ENCODE data around the gene CFAP43.

The CFAP43 gene

DNA sequence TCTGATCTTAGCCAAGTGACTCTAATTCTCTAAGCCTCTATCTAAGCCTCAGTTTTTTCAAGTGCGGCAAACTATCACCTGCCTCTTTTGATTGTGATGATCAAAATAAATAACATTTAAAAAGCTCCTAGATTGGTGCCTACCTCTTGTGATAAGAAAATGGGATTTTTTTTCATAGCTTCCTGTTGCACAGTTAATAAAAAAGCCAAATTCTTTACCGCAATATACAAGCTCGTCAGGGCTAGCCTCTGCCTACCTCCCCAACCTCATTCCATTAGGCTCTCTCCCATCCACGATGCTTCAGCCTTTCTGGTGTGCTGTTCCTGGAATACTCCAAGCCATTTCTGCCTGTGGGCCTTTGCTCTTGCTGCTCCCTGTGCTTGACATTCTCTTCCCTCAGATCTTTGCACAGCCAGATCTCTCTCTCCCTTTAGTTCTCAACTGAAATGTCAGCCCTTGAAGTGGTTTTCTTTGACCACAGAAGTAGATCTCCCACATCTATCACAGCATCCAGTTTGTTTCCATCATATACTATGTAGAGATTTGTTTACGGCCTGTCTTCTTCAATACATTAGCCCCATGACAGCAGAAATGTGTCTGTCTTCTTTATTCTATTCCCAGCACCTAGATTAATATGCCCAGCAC, 61.4 kb downstream of the CFAP43 start:
- H3K9ac ChIP-seq (ENCODE audit: low read length), result no peak overlapping the region
- no peaks in the 10 kb centered on the region for H3K4me1 ChIP-seq (ENCODE audit: low read length)
- no peaks in the 10 kb centered on the region for H4K20me1 ChIP-seq (ENCODE audit: insufficient read depth, low read length)
- H3F3A ChIP-seq (ENCODE audit: insufficient read depth, low read length), result no peaks in the 10 kb centered on the region
- no peak overlapping the region for H2AFZ ChIP-seq (ENCODE audit: low read length)
- no peak for TF ChIP-seq EZH2 (optimal IDR thresholded peaks at IDR 0.05; ENCODE audit: low read depth, low read length)
- no peak for TF ChIP-seq EZH2phosphoT487 (IDR thresholded peaks at IDR 0.05; ENCODE audit: low read length)
- TF ChIP-seq, protein P1, sequence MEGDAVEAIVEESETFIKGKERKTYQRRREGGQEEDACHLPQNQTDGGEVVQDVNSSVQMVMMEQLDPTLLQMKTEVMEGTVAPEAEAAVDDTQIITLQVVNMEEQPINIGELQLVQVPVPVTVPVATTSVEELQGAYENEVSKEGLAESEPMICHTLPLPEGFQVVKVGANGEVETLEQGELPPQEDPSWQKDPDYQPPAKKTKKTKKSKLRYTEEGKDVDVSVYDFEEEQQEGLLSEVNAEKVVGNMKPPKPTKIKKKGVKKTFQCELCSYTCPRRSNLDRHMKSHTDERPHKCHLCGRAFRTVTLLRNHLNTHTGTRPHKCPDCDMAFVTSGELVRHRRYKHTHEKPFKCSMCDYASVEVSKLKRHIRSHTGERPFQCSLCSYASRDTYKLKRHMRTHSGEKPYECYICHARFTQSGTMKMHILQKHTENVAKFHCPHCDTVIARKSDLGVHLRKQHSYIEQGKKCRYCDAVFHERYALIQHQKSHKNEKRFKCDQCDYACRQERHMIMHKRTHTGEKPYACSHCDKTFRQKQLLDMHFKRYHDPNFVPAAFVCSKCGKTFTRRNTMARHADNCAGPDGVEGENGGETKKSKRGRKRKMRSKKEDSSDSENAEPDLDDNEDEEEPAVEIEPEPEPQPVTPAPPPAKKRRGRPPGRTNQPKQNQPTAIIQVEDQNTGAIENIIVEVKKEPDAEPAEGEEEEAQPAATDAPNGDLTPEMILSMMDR (IDR thresholded peaks at IDR 0.05; ENCODE audit: low read length), result no peak
- H3K9me2 ChIP-seq (replicated peaks; ENCODE audit: insufficient read depth, low read length), result no peaks in the 10 kb centered on the region
- no peaks in the 10 kb centered on the region for H3K9me3 ChIP-seq (replicated peaks; ENCODE audit: insufficient read depth, low read length)
- no peak for DNase-seq
- no peak overlapping the region for H3K4me2 ChIP-seq (ENCODE audit: low read depth, low read length)
- H3K27me3 ChIP-seq (replicated peaks; ENCODE audit: insufficient read depth, low read length), result no peaks in the 10 kb centered on the region
- no peak overlapping the region for H3K4me3 ChIP-seq (ENCODE audit: low read length)
- no peaks in the 10 kb centered on the region for H3K36me3 ChIP-seq (replicated peaks; ENCODE audit: insufficient read depth, low read length)
- H3K27ac ChIP-seq (ENCODE audit: low read length), result no peak overlapping the region
- no peaks in the 10 kb centered on the region for H3K79me2 ChIP-seq (ENCODE audit: low read length)

DNA sequence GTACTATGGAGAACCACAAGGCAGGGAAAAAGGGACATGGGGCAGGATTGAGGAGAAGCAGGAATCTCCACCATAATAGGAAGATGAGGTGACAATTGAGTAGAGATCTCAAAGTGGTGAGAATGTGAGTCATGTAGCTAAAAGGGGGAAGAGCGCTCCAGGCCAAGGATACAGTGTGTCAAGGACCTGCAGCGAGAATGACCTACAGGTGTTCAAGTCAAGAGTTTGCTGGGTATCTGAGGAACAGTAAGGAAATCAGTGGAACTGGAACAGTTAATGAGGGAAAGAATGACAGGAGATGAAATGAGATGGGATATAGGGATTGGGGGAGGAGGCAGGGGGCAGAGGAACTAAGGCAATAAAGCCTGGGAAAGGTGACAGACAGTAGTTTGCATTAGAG, 76.6 kb downstream of the CFAP43 start:
- no peaks in the 10 kb centered on the region for H3K36me3 ChIP-seq (replicated peaks; ENCODE audit: insufficient read depth, low read length)
- TF ChIP-seq, protein P1 (IDR thresholded peaks at IDR 0.05; ENCODE audit: low read length), result no peak
- no peak for TF ChIP-seq EZH2phosphoT487 (IDR thresholded peaks at IDR 0.05; ENCODE audit: low read length)
- TF ChIP-seq EZH2 (optimal IDR thresholded peaks at IDR 0.05; ENCODE audit: low read depth, low read length), result no peak
- no peak overlapping the region for H3K4me2 ChIP-seq (ENCODE audit: low read depth, low read length)
- no peak for DNase-seq
- no peak overlapping the region for H3K9ac ChIP-seq (ENCODE audit: low read length)
- no peaks in the 10 kb centered on the region for H3K27me3 ChIP-seq (replicated peaks; ENCODE audit: insufficient read depth, low read length)
- no peaks in the 10 kb centered on the region for H3F3A ChIP-seq (ENCODE audit: insufficient read depth, low read length)
- no peaks in the 10 kb centered on the region for H3K9me2 ChIP-seq (replicated peaks; ENCODE audit: insufficient read depth, low read length)
- no peaks in the 10 kb centered on the region for H3K79me2 ChIP-seq (ENCODE audit: low read length)
- no peaks in the 10 kb centered on the region for H4K20me1 ChIP-seq (ENCODE audit: insufficient read depth, low read length)
- H2AFZ ChIP-seq (ENCODE audit: low read length), result no peak overlapping the region
- H3K9me3 ChIP-seq (replicated peaks; ENCODE audit: insufficient read depth, low read length), result no peaks in the 10 kb centered on the region
- no peak overlapping the region for H3K4me3 ChIP-seq (ENCODE audit: low read length)
- H3K27ac ChIP-seq (ENCODE audit: low read length), result no peak overlapping the region
- H3K4me1 ChIP-seq (ENCODE audit: low read length), result no peaks in the 10 kb centered on the region

DNA sequence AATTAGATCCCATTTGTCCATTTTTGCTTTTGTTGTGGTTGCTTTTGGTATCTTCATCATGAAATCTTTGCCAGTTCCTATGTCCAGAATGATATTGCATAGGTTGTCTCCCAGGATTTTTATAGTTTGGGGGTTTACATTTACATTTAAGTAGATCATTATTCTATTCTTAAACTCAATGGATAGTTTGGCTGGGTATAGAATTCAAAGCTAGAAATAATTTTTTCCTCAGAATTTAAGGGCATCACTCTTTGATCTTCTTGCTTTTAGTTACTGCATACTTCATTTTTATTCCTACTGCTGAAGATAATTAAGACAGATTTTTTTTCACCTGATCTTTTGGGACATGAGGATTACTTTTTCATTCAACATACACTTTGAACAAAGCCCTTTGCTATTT, 80.4 kb downstream of the CFAP43 start:
- Histone ChIP-seq H3K4me1 (ENCODE audit: low read length) (no peaks in the 10 kb centered on the region), H3K27me3 (replicated peaks; ENCODE audit: insufficient read depth, low read length) (no peaks in the 10 kb centered on the region), H3K79me2 (ENCODE audit: low read length) (no peaks in the 10 kb centered on the region), H4K20me1 (ENCODE audit: insufficient read depth, low read length) (no peaks in the 10 kb centered on the region), H3K36me3 (replicated peaks; ENCODE audit: insufficient read depth, low read length) (no peaks in the 10 kb centered on the region), H3K4me2 (ENCODE audit: low read depth, low read length) (no peak overlapping the region), H3K9me2 (replicated peaks; ENCODE audit: insufficient read depth, low read length) (no peaks in the 10 kb centered on the region), H2AFZ (ENCODE audit: low read length) (no peak overlapping the region), H3K9me3 (replicated peaks; ENCODE audit: insufficient read depth, low read length) (no peaks in the 10 kb centered on the region), H3K4me3 (ENCODE audit: low read length) (no peak overlapping the region), H3K9ac (ENCODE audit: low read length) (no peak overlapping the region), H3K27ac (ENCODE audit: low read length) (no peak overlapping the region), H3F3A (ENCODE audit: insufficient read depth, low read length) (no peaks in the 10 kb centered on the region)
- TF ChIP-seq, protein P1 (IDR thresholded peaks at IDR 0.05; ENCODE audit: low read length), result no peak
- TF ChIP-seq EZH2 (optimal IDR thresholded peaks at IDR 0.05; ENCODE audit: low read depth, low read length) (no peak), EZH2phosphoT487 (IDR thresholded peaks at IDR 0.05; ENCODE audit: low read length) (no peak)
- DNase-seq, result no peak

Measured in MM.1S (cell line).